ENCODE measurements around the gene THSD4.

The THSD4 gene

GRCh38 chr15:71103102-71103676 lies 12.1 kb upstream of the THSD4 start:
- peak; percentile 7 for DNase-seq

- no peak for DNase-seq
These were observed 10.6 kb upstream of the THSD4 start for GRCh38 chr15:71104636-71105035.

GRCh38 chr15:71105444-71105843 lies 9.8 kb upstream of the THSD4 start:
- DNase-seq = no peak

- no peak for DNase-seq
These were observed 8.3 kb upstream of the THSD4 start for GRCh38 chr15:71106802-71107500.

- no peak for DNase-seq
These were observed 7.8 kb upstream of the THSD4 start for GRCh38 chr15:71107501-71107815.

- DNase-seq = no peak
These were observed 6.1 kb upstream of the THSD4 start for GRCh38 chr15:71109130-71109529.

GRCh38 chr15:71109905-71110304 lies 5.4 kb upstream of the THSD4 start:
- no peak for DNase-seq

- no peak for DNase-seq
These were observed 4.7 kb upstream of the THSD4 start for GRCh38 chr15:71110405-71111180.

- no peak for DNase-seq
These were observed 4.1 kb upstream of the THSD4 start for GRCh38 chr15:71111181-71111565.

- DNase-seq = no peak
These were observed 3.3 kb upstream of the THSD4 start for GRCh38 chr15:71111950-71112349.

- no peak for DNase-seq
These were observed 2.8 kb upstream of the THSD4 start for GRCh38 chr15:71112429-71112828.

GRCh38 chr15:71114066-71114680 lies 1.1 kb upstream of the THSD4 start:
- DNase-seq = no peak

GRCh38 chr15:71115567-71116351 lies 488 bp downstream of the THSD4 start:
- no peak for DNase-seq

GRCh38 chr15:71116366-71116765 lies 1.1 kb downstream of the THSD4 start:
- no peak for DNase-seq

GRCh38 chr15:71116942-71117341 lies 1.7 kb downstream of the THSD4 start:
- no peak for DNase-seq

- no peak for DNase-seq
These were observed 2.5 kb downstream of the THSD4 start for GRCh38 chr15:71117714-71118305.

- no peak for DNase-seq
These were observed 3.1 kb downstream of the THSD4 start for GRCh38 chr15:71118345-71118744.

- no peak for DNase-seq
These were observed 3.8 kb downstream of the THSD4 start for GRCh38 chr15:71118881-71119632.

- DNase-seq = no peak
These were observed 5.2 kb downstream of the THSD4 start for GRCh38 chr15:71120428-71120944.

- no peak for DNase-seq
These were observed 6.2 kb downstream of the THSD4 start for GRCh38 chr15:71121442-71121841.

GRCh38 chr15:71124937-71125790 lies 9.9 kb downstream of the THSD4 start:
- DNase-seq = no peak
